HepG2 (cell line): Measurements from ENCODE around the gene HNRNPC. TPM values are rescaled to one million over a fixed set of nuclear protein-coding genes. Genes with fewer than 3 reads are reported as not detected.

Experiments
- ASH2L ChIP-seq: fragments of 300-600, 200-600 bp; sonication (generic); IDR thresholded peaks from 2 replicates; pipeline ENCODE4 v1.7.0; 2017; ENCODE audit warnings: low read depth, mild to moderate bottlenecking, moderate library complexity, mixed read lengths, low read length; ENCODE audit not compliant: insufficient read length
- BRD4 ChIP-seq: sonication (generic); formaldehyde crosslinking; IDR thresholded peaks from 2 replicates; pipeline ENCODE4 v1.4.0; 2020; ENCODE audit warnings: missing genetic modification reagents
- GLI4 ChIP-seq: sonication (generic); formaldehyde crosslinking; IDR thresholded peaks from 2 replicates; pipeline ENCODE4 v1.5.1; 2020; ENCODE audit warnings: missing genetic modification reagents, mild to moderate bottlenecking, moderate library complexity, borderline replicate concordance
- HNF4A ChIP-seq: sonication (generic); formaldehyde crosslinking; IDR thresholded peaks from 2 replicates; pipeline ENCODE4 v1.4.0; 2020; ENCODE audit warnings: missing genetic modification reagents
- HOXD1 ChIP-seq: sonication (generic); formaldehyde crosslinking; IDR thresholded peaks from 2 replicates; pipeline ENCODE4 v1.5.0; 2020; ENCODE audit warnings: missing genetic modification reagents
- MAFF ChIP-seq: IDR thresholded peaks from 2 replicates; pipeline ENCODE4 v1.6.1; 2011; ENCODE audit warnings: low read depth, low read length, improper control_type of control experiment
- MAFK ChIP-seq, 2 experiments: IDR thresholded peaks in 1 of 2; conservative IDR thresholded peaks in 1 of 2; 2 replicates each; pipeline ENCODE4 v1.6.1; 2011; ENCODE audit warnings: improper control_type of control experiment in 2 of 2, low read length in 2 of 2
- NKX3-1 ChIP-seq: sonication (generic); formaldehyde crosslinking; IDR thresholded peaks from 2 replicates; pipeline ENCODE4 v1.5.0; 2020; ENCODE audit warnings: missing genetic modification reagents
- SIX4 ChIP-seq: sonication (generic); formaldehyde crosslinking; IDR thresholded peaks from 2 replicates; pipeline ENCODE4 v1.4.0; 2020; ENCODE audit warnings: missing genetic modification reagents
- SP1 ChIP-seq, 2 experiments: fragments of 450-650 bp in 1 of 2; sonication (generic) in 1 of 2; formaldehyde crosslinking in 1 of 2; IDR thresholded peaks; 2 replicates each; pipeline versions ENCODE4 v1.4.0 to v1.6.1; 2016 to 2020; ENCODE audit warnings: missing genetic modification reagents in 1 of 2
- ZNF232 ChIP-seq: sonication (generic); formaldehyde crosslinking; IDR thresholded peaks from 2 replicates; pipeline ENCODE4 v1.4.0; 2020; ENCODE audit warnings: missing genetic modification reagents, borderline replicate concordance
- ZNF543 ChIP-seq: sonication (generic); formaldehyde crosslinking; IDR thresholded peaks from 2 replicates; pipeline ENCODE4 v1.4.0; 2020; ENCODE audit warnings: mild to moderate bottlenecking, missing genetic modification reagents
- ZNF547 ChIP-seq: sonication (generic); formaldehyde crosslinking; IDR thresholded peaks from 2 replicates; pipeline ENCODE4 v1.5.1; 2020; ENCODE audit warnings: mild to moderate bottlenecking, missing genetic modification reagents
- ZNF605 ChIP-seq: sonication (generic); formaldehyde crosslinking; IDR thresholded peaks from 2 replicates; pipeline ENCODE4 v1.8.0; 2022; ENCODE audit warnings: mild to moderate bottlenecking, missing genetic modification reagents
- ZNF788 ChIP-seq: sonication (generic); formaldehyde crosslinking; IDR thresholded peaks from 2 replicates; pipeline ENCODE4 v1.5.0; 2020; ENCODE audit warnings: mild to moderate bottlenecking, missing genetic modification reagents, borderline replicate concordance
- ZSCAN9 ChIP-seq: IDR thresholded peaks from 2 replicates; pipeline ENCODE4 v1.6.1; 2016; ENCODE audit warnings: borderline replicate concordance
- polyA plus RNA-seq, 8 experiments: library from polyadenylated mRNA; depleted of rRNA in 3 of 8; stranded (reverse) in 7 of 8; unstranded in 1 of 8; fragments of >200 nt; fragmentation: Illumina TruSeq in 4 of 8; extraction: Trizol in 4 of 8; gene quantifications; 2 replicates each; pipeline versions ENCODE4 v1.2.1 to v1.2.3, GENCODE V29; 2011 to 2016; ENCODE audit warnings: low read depth in 4 of 8, missing spikeins in 1 of 8, mixed read lengths in 1 of 8; ENCODE audit not compliant: insufficient read depth in 1 of 8
- total RNA-seq, 5 experiments: library from RNA; depleted of rRNA; stranded (reverse); fragments of >200 nt; fragmentation: Illumina TruSeq; extraction: Trizol; gene quantifications; 2 replicates each; pipeline ENCODE4 v1.2.3, GENCODE V29; 2016; ENCODE audit warnings: low read depth in 1 of 5
- TF ChIP-seq, protein P1 (sequence below): sonication (generic); formaldehyde crosslinking; IDR thresholded peaks from 2 replicates; pipeline ENCODE4 v1.4.0; 2020; ENCODE audit warnings: missing genetic modification reagents, borderline replicate concordance
- TF ChIP-seq, protein P2 (sequence below): sonication (generic); formaldehyde crosslinking; IDR thresholded peaks from 2 replicates; pipeline ENCODE4 v1.8.0; 2022; ENCODE audit warnings: low read depth, missing genetic modification reagents
- TF ChIP-seq, protein P3 (sequence below): IDR thresholded peaks from 2 replicates; pipeline ENCODE4 v1.6.1; 2016; ENCODE audit warnings: low read depth
- TF ChIP-seq, protein P4 (sequence below): sonication (generic); formaldehyde crosslinking; IDR thresholded peaks from 2 replicates; pipeline ENCODE4 v1.5.0; 2020; ENCODE audit warnings: mild to moderate bottlenecking, missing genetic modification reagents, moderate library complexity

HNRNPC gene
- total and polyA plus RNA-seq, 2 of the 13 experiments (the other 11 are each of a cell fraction or from before 2014, with no cell fraction given) = 628 to 1,099 TPM

DNA sequence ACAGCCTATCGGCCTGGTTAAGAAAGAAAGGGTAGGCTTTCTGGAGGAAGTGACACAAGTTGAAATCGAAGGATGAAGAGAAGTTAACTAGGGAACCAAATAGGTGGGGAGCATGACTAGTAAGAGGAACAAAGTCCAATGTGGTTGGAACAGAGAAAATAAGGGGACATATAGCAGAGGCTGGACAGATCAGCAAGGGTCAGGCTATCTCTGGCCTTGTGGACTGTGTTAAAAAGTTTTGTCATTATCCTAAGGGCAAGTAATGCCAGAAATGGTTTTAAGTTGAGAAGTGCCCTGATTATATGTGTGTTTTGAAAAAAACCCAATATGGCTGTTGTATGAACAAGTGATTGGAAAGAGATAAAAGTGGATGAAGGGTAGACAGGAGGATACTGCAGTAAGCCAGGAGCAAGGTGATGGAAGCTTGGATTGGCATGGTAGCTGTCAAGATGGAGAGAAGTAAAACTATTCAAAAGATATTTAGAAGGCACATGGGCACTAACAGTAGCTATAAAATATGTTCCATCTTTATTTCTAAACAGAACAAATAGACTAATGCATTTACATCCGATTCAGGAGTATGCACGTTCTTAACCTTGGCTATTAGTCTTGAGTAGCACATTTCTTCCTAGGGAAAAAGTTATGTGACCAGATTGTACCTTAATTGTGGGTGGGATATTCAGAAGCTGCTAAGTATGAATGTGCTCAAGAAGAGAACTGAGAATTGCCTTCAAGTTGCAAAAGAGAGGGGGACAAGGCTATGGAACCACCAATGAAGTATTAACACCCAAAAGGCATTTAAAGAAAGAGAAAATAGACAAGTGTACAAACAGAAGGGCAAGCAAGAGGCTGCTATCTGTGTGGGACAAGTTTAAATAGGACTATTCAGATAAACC, 66.5 kb downstream of the HNRNPC start (continued):
- TF ChIP-seq, protein P1, sequence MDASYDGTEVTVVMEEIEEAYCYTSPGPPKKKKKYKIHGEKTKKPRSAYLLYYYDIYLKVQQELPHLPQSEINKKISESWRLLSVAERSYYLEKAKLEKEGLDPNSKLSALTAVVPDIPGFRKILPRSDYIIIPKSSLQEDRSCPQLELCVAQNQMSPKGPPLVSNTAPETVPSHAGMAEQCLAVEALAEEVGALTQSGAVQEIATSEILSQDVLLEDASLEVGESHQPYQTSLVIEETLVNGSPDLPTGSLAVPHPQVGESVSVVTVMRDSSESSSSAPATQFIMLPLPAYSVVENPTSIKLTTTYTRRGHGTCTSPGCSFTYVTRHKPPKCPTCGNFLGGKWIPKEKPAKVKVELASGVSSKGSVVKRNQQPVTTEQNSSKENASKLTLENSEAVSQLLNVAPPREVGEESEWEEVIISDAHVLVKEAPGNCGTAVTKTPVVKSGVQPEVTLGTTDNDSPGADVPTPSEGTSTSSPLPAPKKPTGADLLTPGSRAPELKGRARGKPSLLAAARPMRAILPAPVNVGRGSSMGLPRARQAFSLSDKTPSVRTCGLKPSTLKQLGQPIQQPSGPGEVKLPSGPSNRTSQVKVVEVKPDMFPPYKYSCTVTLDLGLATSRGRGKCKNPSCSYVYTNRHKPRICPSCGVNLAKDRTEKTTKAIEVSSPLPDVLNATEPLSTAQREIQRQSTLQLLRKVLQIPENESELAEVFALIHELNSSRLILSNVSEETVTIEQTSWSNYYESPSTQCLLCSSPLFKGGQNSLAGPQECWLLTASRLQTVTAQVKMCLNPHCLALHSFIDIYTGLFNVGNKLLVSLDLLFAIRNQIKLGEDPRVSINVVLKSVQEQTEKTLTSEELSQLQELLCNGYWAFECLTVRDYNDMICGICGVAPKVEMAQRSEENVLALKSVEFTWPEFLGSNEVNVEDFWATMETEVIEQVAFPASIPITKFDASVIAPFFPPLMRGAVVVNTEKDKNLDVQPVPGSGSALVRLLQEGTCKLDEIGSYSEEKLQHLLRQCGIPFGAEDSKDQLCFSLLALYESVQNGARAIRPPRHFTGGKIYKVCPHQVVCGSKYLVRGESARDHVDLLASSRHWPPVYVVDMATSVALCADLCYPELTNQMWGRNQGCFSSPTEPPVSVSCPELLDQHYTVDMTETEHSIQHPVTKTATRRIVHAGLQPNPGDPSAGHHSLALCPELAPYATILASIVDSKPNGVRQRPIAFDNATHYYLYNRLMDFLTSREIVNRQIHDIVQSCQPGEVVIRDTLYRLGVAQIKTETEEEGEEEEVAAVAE = 0 out of 2 replicates have a peak, but pooled peaks have one; percentile 5
- no peak for TF ChIP-seq MAFF
- TF ChIP-seq HOXD1 (CRISPR knock-in tag) = 0 out of 2 replicates have a peak, but pooled peaks have one; percentile 26
- no peak for TF ChIP-seq MAFK (conservative IDR thresholded peaks at IDR 0.05 in 1 of 2, IDR thresholded peaks at IDR 0.05 in 1 of 2; ENCODE audit: low read length in 2 of 2)
- no peak for TF ChIP-seq ZNF232
- TF ChIP-seq NKX3-1 (CRISPR knock-in tag) = no peak
- TF ChIP-seq GLI4 = 0 out of 2 replicates have a peak, but pooled peaks have one; percentile 64
- no peak for TF ChIP-seq ZNF605 (CRISPR knock-in tag)
- no peak for TF ChIP-seq ZNF788 (CRISPR knock-in tag)
- no peak for TF ChIP-seq BRD4 (CRISPR knock-in tag)
- no peak for TF ChIP-seq SIX4 (CRISPR knock-in tag)
- TF ChIP-seq SP1 (IDR thresholded peaks at IDR 0.05) = no peak
- no peak for TF ChIP-seq SP1 (CRISPR knock-in tag; IDR thresholded peaks at IDR 0.05)
- TF ChIP-seq ASH2L = no peak
- TF ChIP-seq HNF4A = 0 out of 2 replicates have a peak, but pooled peaks have one; percentile 25
- TF ChIP-seq, protein P2, sequence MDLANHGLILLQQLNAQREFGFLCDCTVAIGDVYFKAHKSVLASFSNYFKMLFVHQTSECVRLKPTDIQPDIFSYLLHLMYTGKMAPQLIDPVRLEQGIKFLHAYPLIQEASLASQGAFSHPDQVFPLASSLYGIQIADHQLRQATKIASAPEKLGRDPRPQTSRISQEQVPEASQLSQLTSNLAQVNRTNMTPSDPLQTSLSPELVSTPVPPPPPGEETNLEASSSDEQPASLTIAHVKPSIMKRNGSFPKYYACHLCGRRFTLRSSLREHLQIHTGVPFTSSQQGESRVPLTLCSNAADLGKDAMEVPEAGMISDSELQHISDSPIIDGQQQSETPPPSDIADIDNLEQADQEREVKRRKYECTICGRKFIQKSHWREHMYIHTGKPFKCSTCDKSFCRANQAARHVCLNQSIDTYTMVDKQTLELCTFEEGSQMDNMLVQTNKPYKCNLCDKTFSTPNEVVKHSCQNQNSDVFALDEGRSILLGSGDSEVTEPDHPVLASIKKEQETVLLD (CRISPR knock-in tag) = no peak
- TF ChIP-seq, protein P3, sequence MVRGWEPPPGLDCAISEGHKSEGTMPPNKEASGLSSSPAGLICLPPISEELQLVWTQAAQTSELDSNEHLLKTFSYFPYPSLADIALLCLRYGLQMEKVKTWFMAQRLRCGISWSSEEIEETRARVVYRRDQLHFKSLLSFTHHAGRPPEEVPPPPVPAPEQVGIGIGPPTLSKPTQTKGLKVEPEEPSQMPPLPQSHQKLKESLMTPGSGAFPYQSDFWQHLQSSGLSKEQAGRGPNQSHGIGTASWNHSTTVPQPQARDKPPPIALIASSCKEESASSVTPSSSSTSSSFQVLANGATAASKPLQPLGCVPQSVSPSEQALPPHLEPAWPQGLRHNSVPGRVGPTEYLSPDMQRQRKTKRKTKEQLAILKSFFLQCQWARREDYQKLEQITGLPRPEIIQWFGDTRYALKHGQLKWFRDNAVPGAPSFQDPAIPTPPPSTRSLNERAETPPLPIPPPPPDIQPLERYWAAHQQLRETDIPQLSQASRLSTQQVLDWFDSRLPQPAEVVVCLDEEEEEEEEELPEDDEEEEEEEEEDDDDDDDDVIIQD (CRISPR knock-in tag) = no peak
- TF ChIP-seq, protein P4, sequence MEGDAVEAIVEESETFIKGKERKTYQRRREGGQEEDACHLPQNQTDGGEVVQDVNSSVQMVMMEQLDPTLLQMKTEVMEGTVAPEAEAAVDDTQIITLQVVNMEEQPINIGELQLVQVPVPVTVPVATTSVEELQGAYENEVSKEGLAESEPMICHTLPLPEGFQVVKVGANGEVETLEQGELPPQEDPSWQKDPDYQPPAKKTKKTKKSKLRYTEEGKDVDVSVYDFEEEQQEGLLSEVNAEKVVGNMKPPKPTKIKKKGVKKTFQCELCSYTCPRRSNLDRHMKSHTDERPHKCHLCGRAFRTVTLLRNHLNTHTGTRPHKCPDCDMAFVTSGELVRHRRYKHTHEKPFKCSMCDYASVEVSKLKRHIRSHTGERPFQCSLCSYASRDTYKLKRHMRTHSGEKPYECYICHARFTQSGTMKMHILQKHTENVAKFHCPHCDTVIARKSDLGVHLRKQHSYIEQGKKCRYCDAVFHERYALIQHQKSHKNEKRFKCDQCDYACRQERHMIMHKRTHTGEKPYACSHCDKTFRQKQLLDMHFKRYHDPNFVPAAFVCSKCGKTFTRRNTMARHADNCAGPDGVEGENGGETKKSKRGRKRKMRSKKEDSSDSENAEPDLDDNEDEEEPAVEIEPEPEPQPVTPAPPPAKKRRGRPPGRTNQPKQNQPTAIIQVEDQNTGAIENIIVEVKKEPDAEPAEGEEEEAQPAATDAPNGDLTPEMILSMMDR (CRISPR knock-in tag) = no peak
- no peak for TF ChIP-seq ZSCAN9
- no peak for TF ChIP-seq ZNF543 (CRISPR knock-in tag)
- TF ChIP-seq ZNF547 (CRISPR knock-in tag) = no peak
